Amniotic epithelial cell (primary cell): ENCODE results near the gene EFNB2.
A peak's percentile ranks its signal among the peaks of the same experiment; 100 is the strongest.

Experiments
- DNase-seq: peaks from one replicate; pipeline ENCODE4 v3.0.0-alpha.2; 2010; ENCODE audit warnings: low read depth

Gene EFNB2

GRCh38 chr13:106449096-106449495 is 86.4 kb downstream of the EFNB2 start:
- no peak for DNase-seq

GRCh38 chr13:106445996-106446395 is 89.5 kb downstream of the EFNB2 start:
- peak; percentile 50 for DNase-seq

DNA sequence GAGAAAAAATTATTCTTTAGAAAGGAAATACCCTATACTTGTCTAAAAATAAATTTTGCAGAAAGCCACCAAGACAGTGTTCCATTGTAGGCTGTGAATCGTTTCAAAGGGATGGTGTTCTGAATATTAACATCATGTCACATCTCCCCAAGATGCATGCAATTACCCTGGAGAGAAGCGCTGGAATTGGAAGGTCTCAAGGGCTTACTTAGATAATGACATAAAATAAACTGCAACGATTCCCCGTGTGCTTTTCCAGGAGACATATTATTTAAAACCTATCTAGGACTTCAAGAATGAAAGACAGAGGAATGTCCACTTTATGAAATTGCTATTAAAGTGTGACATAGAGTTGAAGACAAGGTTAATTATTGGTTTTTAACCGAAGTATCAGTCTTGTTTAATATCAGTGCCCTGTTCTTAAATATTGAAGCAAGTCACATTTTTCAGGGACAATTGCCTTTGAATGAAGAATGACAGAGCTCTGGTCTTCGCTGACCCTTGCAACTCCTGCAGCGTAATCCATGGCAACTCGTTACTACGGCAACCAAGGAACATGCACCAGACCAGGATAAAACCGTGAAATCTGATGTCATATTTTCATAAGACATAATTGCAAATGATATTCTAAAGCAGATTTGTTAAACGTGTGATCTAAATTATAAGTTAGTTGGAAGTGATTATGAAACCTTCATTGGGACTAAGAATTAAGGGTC is 91.7 kb downstream of the EFNB2 start:
- no peak for DNase-seq

GRCh38 chr13:106440866-106441265 is 94.6 kb downstream of the EFNB2 start:
- no peak for DNase-seq
